SW480 (cell line): ENCODE results near the gene BAAT.

Source experiments
- DNase-seq: peaks from one replicate; pipeline ENCODE4 v3.0.0-alpha.2; 2016; ENCODE audit warnings: low spot score

BAAT gene

GRCh38 chr9:101315112-101315450 lies 69.7 kb downstream of the BAAT start:
- no peak for DNase-seq

GRCh38 chr9:101312661-101313060 lies 72.1 kb downstream of the BAAT start:
- DNase-seq, result no peak

GRCh38 chr9:101311758-101312420 lies 72.9 kb downstream of the BAAT start:
- peak; percentile 79 for DNase-seq

GRCh38 chr9:101311191-101311590 lies 73.6 kb downstream of the BAAT start:
- DNase-seq, result no peak
